GM12878 (cell line): ENCODE data around the gene CLNK. TPM values are rescaled to one million over a fixed set of nuclear protein-coding genes. Genes with fewer than 3 reads are reported as not detected.

Experiments
- ATAC-seq: fragments of 200-7000 bp; cut with Tn5 transposase; 3 replicates; pipeline ENCODE4 v1.9.1; 2020; ENCODE audit warnings: mild to moderate bottlenecking, moderate library complexity
- BruUV-seq: library from RNA; stranded (reverse); fragments of 400-500 nt; replicated peaks from 2 replicates; lab custom pipeline; 2021; lab: Mats Ljungman, UMichigan
- CTCF ChIA-PET: fragments of 300-600 bp; sonication (Branson Sonifier 250); formaldehyde crosslinking; extraction: SDS; loops from one replicate; lab custom pipeline; 2021; ENCODE audit warnings: inconsistent platforms; lab: Yijun Ruan, JAX
- POLR2A ChIA-PET: fragments of 350-600 bp; formaldehyde crosslinking; extraction: SDS; loops from one replicate; lab custom pipeline; 2021; ENCODE audit warnings: inconsistent platforms; lab: Charles Lee
- RAD21 ChIA-PET: fragments of 300-600 bp; sonication (Branson Sonifier 250); formaldehyde crosslinking; loops from one replicate; lab custom pipeline; 2023; ENCODE audit warnings: antibody characterized with exemption; ENCODE audit not compliant: unreplicated experiment; lab: Charles Lee
- SMC1A ChIA-PET: fragments of 300-600 bp; sonication (Branson Sonifier 250); formaldehyde crosslinking; loops from one replicate; lab custom pipeline; 2023; ENCODE audit not compliant: unreplicated experiment, uncharacterized antibody; lab: Charles Lee
- DNase-seq: peaks from one replicate; pipeline ENCODE4 v3.0.0-alpha.2; 2011; ENCODE audit warnings: low read depth, low spot score
- FAIRE-seq: peaks from 3 replicates; lab custom pipeline; 2011; peaks lifted over from hg19 to GRCh38; lab: Jason Lieb, UNC
- H2AFZ ChIP-seq: 2 replicates; pipeline ENCODE4 v1.6.0; 2011; ENCODE audit warnings: low read depth, low read length, control low read depth; ENCODE audit not compliant: control insufficient read depth
- H3K27ac ChIP-seq: 2 replicates; pipeline ENCODE4 v1.5.1; 2011; ENCODE audit warnings: control low read depth; ENCODE audit not compliant: control insufficient read depth, insufficient read depth
- H3K27me3 ChIP-seq, 2 experiments: replicated peaks in 1 of 2; 2 replicates each; pipeline versions ENCODE4 v1.6.0 to v1.6.1; 2011; ENCODE audit warnings: low read length in 1 of 2; ENCODE audit not compliant: control insufficient read depth in 2 of 2, insufficient read depth in 2 of 2
- H3K36me3 ChIP-seq, 2 experiments: 2 replicates each; pipeline ENCODE4 v1.5.1; 2011; ENCODE audit warnings: low read length in 1 of 2; ENCODE audit not compliant: control insufficient read depth in 2 of 2, insufficient read depth in 2 of 2
- H3K4me1 ChIP-seq: 2 replicates; pipeline ENCODE4 v1.6.1; 2011; ENCODE audit warnings: mild to moderate bottlenecking, low read length, moderate library complexity, mixed read lengths; ENCODE audit not compliant: control insufficient read depth, insufficient read depth
- H3K4me2 ChIP-seq: 2 replicates; pipeline ENCODE4 v1.6.0; 2011; ENCODE audit warnings: control low read depth; ENCODE audit not compliant: control insufficient read depth, insufficient read depth
- H3K4me3 ChIP-seq: fragments of 200-600 bp; sonication (generic); 2 replicates; pipeline ENCODE4 v1.5.1; 2016
- H3K79me2 ChIP-seq: 2 replicates; pipeline ENCODE4 v1.6.0; 2011; ENCODE audit warnings: low read length; ENCODE audit not compliant: control insufficient read depth, insufficient read depth
- H3K9ac ChIP-seq: 2 replicates; pipeline ENCODE4 v1.8.0; 2011; ENCODE audit warnings: low read length, control low read depth, mixed read lengths; ENCODE audit not compliant: control insufficient read depth, insufficient read depth
- H3K9me3 ChIP-seq: replicated peaks from 3 replicates; pipeline ENCODE4 v1.5.1; 2011; ENCODE audit warnings: mild to moderate bottlenecking, low read length; ENCODE audit not compliant: control insufficient read depth, insufficient read depth
- H4K20me1 ChIP-seq: 2 replicates; pipeline ENCODE4 v1.6.0; 2011; ENCODE audit not compliant: control insufficient read depth, insufficient read depth
- EP300 ChIP-seq, 2 experiments: fragments of 150-350 bp in 1 of 2; IDR thresholded peaks; 2 replicates each; pipeline ENCODE4 v1.6.1; 2011 to 2012; ENCODE audit warnings: low read depth in 2 of 2, low read length in 2 of 2, borderline replicate concordance in 1 of 2, improper control_type of control experiment in 1 of 2, inconsistent platforms in 1 of 2; ENCODE audit not compliant: control insufficient read depth in 1 of 2
- ZSCAN29 ChIP-seq: fragments of 450-650 bp; IDR thresholded peaks from 2 replicates; pipeline ENCODE4 v1.6.1; 2017; ENCODE audit warnings: mild to moderate bottlenecking, moderate library complexity
- WGBS: methylation state at CpG from one replicate; pipeline ENCODE4 v1.1.6; 2016; ENCODE audit warnings: low lambda C conversion rate; ENCODE audit not compliant: insufficient replicate concordance, insufficient coverage; ENCODE audit errors: missing lambda C conversion rate; 5-methylcytosine and 5-hydroxymethylcytosine counted together
- in situ Hi-C: fragments of 300-500 bp; cut with MboI; formaldehyde crosslinking; loops from 9 replicates; pipeline ENCODE4 v1.14.3; 2018; ENCODE audit warnings: mixed read lengths
- intact Hi-C: fragments of 100-400 bp; cut with micrococcal nuclease; formaldehyde crosslinking; loops from one replicate; pipeline ENCODE4 v1.14.2; 2022; ENCODE audit not compliant: unreplicated experiment
- polyA plus RNA-seq, 11 experiments: library from polyadenylated mRNA; depleted of rRNA in 4 of 11; unstranded in 6 of 11; stranded (reverse) in 5 of 11; fragments of >200 nt; fragmentation: Nextera tagmentation in 4 of 11; fragmentation: Illumina TruSeq in 1 of 11; extraction: Ambion mirVana in 4 of 11; extraction: Trizol in 1 of 11; gene quantifications; 1 replicate in 1 of 11; 2 replicates in 10 of 11; pipeline versions ENCODE4 v1.2.1 to v1.2.3, GENCODE V29; 2011 to 2016; ENCODE audit warnings: inconsistent platforms in 2 of 11, missing spikeins in 2 of 11, low read depth in 1 of 11
- total RNA-seq, 4 experiments: library from RNA; depleted of rRNA in 3 of 4; stranded (reverse); fragments of >200 nt in 3 of 4; fragmentation: Illumina TruSeq in 1 of 4; extraction: Trizol in 1 of 4; gene quantifications; 2 replicates each; pipeline versions ENCODE4 v1.2.1 to v1.2.3, GENCODE V29; 2013 to 2021
- TF ChIP-seq, protein P1 (sequence below): IDR thresholded peaks from 2 replicates; pipeline ENCODE4 v1.6.1; 2012; ENCODE audit warnings: low read length, inconsistent platforms
- TF ChIP-seq, protein P2 (sequence below): fragments of 450-650 bp; IDR thresholded peaks from 2 replicates; pipeline ENCODE4 v1.6.1; 2018; ENCODE audit warnings: borderline replicate concordance, mild to moderate bottlenecking; ENCODE audit not compliant: partially characterized antibody
- TF ChIP-seq, protein P3 (sequence below): IDR thresholded peaks from 2 replicates; pipeline ENCODE4 v1.6.1; 2012; ENCODE audit warnings: low read depth, low read length, improper control_type of control experiment

CLNK gene
- total and polyA plus RNA-seq, 10 of the 15 experiments (the other 5 are each of a cell fraction or from before 2014, with no cell fraction given): 2.1 to 14.3 (median 2.7) TPM

DNA sequence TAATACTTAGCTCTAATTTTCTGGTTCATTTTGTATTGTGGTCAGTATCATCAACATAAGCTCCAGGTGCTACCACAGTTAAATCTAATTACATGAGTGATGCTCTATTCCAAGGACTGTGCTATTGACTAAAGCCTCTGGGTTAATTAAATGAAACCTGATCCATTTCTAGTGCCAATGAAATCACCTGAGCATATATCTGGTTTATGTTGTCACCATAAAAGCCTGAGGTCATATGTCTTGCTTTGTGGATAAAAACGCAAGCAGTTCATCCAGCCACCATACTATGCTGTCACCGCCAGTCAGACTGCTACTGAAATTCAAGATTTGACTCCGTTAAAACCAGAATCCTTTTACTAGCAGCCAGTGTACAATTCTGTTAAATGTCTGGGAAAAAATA, 163.1 kb downstream of the CLNK start:
- FAIRE-seq (no peak), DNase-seq (no peak), ATAC-seq (no peak)
- TF ChIP-seq ZSCAN29: no peak
- TF ChIP-seq, protein P1, sequence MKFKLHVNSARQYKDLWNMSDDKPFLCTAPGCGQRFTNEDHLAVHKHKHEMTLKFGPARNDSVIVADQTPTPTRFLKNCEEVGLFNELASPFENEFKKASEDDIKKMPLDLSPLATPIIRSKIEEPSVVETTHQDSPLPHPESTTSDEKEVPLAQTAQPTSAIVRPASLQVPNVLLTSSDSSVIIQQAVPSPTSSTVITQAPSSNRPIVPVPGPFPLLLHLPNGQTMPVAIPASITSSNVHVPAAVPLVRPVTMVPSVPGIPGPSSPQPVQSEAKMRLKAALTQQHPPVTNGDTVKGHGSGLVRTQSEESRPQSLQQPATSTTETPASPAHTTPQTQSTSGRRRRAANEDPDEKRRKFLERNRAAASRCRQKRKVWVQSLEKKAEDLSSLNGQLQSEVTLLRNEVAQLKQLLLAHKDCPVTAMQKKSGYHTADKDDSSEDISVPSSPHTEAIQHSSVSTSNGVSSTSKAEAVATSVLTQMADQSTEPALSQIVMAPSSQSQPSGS: no peak
- no peak for TF ChIP-seq EP300 (IDR thresholded peaks at IDR 0.05; ENCODE audit: borderline replicate concordance in 1 of 2, control insufficient read depth in 1 of 2, low read depth in 2 of 2, low read length in 2 of 2)
- TF ChIP-seq, protein P2, sequence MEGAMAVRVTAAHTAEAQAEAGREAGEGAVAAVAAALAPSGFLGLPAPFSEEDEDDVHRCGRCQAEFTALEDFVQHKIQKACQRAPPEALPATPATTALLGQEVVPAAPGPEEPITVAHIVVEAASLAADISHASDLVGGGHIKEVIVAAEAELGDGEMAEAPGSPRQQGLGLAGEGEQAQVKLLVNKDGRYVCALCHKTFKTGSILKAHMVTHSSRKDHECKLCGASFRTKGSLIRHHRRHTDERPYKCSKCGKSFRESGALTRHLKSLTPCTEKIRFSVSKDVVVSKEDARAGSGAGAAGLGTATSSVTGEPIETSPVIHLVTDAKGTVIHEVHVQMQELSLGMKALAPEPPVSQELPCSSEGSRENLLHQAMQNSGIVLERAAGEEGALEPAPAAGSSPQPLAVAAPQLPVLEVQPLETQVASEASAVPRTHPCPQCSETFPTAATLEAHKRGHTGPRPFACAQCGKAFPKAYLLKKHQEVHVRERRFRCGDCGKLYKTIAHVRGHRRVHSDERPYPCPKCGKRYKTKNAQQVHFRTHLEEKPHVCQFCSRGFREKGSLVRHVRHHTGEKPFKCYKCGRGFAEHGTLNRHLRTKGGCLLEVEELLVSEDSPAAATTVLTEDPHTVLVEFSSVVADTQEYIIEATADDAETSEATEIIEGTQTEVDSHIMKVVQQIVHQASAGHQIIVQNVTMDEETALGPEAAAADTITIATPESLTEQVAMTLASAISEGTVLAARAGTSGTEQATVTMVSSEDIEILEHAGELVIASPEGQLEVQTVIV: no peak
- TF ChIP-seq, protein P3, sequence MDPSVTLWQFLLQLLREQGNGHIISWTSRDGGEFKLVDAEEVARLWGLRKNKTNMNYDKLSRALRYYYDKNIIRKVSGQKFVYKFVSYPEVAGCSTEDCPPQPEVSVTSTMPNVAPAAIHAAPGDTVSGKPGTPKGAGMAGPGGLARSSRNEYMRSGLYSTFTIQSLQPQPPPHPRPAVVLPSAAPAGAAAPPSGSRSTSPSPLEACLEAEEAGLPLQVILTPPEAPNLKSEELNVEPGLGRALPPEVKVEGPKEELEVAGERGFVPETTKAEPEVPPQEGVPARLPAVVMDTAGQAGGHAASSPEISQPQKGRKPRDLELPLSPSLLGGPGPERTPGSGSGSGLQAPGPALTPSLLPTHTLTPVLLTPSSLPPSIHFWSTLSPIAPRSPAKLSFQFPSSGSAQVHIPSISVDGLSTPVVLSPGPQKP: no peak
- BruUV-seq: no TSS peak
- no peak overlapping the region for H3K4me3 ChIP-seq
- CTCF ChIA-PET: interaction anchor here (1.0 to 1.3 kb wide), 2 partner anchors 17 to 34 kb away, joined by 3 to 5 read pairs; no protein-coding TSS in a partner anchor
- SMC1A ChIA-PET: no interaction called here
- no peak overlapping the region for H3K27ac ChIP-seq
- no peaks in the 10 kb centered on the region for H3K27me3 ChIP-seq
- RAD21 ChIA-PET: no interaction called here
- in situ Hi-C loops: no loop called here
- POLR2A ChIA-PET: interaction anchor here (0.5 kb wide), 1 partner anchor 49 kb away, joined by 4 read pairs; no protein-coding TSS in a partner anchor
- H3K4me2 ChIP-seq: no peak overlapping the region
- H4K20me1 ChIP-seq: no peaks in the 10 kb centered on the region
- no peak overlapping the region for H3K9ac ChIP-seq
- H3K79me2 ChIP-seq: no peaks in the 10 kb centered on the region
- H3K4me1 ChIP-seq: no peaks in the 10 kb centered on the region
- intact Hi-C loops: no loop called here
- no peaks in the 10 kb centered on the region for H3K9me3 ChIP-seq
- H2AFZ ChIP-seq: no peak overlapping the region
- H3K36me3 ChIP-seq: no peaks in the 10 kb centered on the region
- 76% methylated on average over 3 of the region's 3 CpGs for WGBS
